NCI-H1417 (cell line): ENCODE results near the gene CHCHD6.

Experiments
- DNase-seq, 3 experiments: peaks; one replicate each; lab custom pipeline; 2025; lab: John Stamatoyannopoulos, UW

Gene CHCHD6

GRCh38 chr3:126668450-126669401 is 35.3 kb upstream of the CHCHD6 start:
- DNase-seq: no peak

- no peak for DNase-seq
Measured at GRCh38 chr3:126671521-126671920, 32.5 kb upstream of the CHCHD6 start.

GRCh38 chr3:126672340-126672739 is 31.7 kb upstream of the CHCHD6 start:
- no peak for DNase-seq

GRCh38 chr3:126672741-126673140 is 31.3 kb upstream of the CHCHD6 start:
- DNase-seq: peak in 1 of 3 experiments; percentile 5

- DNase-seq: no peak
Measured at GRCh38 chr3:126676919-126677705, 26.9 kb upstream of the CHCHD6 start.

GRCh38 chr3:126677862-126678503 is 26.1 kb upstream of the CHCHD6 start:
- no peak for DNase-seq

- DNase-seq: peak; percentile 60 to 68 (median 61)
Measured at GRCh38 chr3:126678693-126679317, 25.2 kb upstream of the CHCHD6 start.

- DNase-seq: peak; percentile 81 to 89 (median 87)
Measured at GRCh38 chr3:126679318-126679751, 24.7 kb upstream of the CHCHD6 start.

- DNase-seq: no peak
Measured at GRCh38 chr3:126679831-126680666, 24.0 kb upstream of the CHCHD6 start.

GRCh38 chr3:126680667-126681055 is 23.4 kb upstream of the CHCHD6 start:
- no peak for DNase-seq

- DNase-seq: no peak
Measured at GRCh38 chr3:126682009-126682408, 22.0 kb upstream of the CHCHD6 start.

- no peak for DNase-seq
Measured at GRCh38 chr3:126683069-126683468, 21.0 kb upstream of the CHCHD6 start.

GRCh38 chr3:126684218-126684751 is 19.8 kb upstream of the CHCHD6 start:
- peak; percentile 22 to 76 (median 35) for DNase-seq

- DNase-seq: no peak
Measured at GRCh38 chr3:126685021-126685420, 19.0 kb upstream of the CHCHD6 start.

GRCh38 chr3:126685493-126685892 is 18.5 kb upstream of the CHCHD6 start:
- no peak for DNase-seq

- no peak for DNase-seq
Measured at GRCh38 chr3:126691765-126692164, 12.3 kb upstream of the CHCHD6 start.

- no peak for DNase-seq
Measured at GRCh38 chr3:126692858-126693257, 11.2 kb upstream of the CHCHD6 start.

GRCh38 chr3:126693921-126694320 is 10.1 kb upstream of the CHCHD6 start:
- no peak for DNase-seq

- no peak for DNase-seq
Measured at GRCh38 chr3:126696701-126697267, 7.3 kb upstream of the CHCHD6 start.

- DNase-seq: no peak
Measured at GRCh38 chr3:126699011-126699410, 5.0 kb upstream of the CHCHD6 start.
